GM08714 (cell line): ENCODE measurements around the gene ATP5PO.

ENCODE experiments used
- H3K4me3 ChIP-seq: fragments of 200-500 bp; sonication (Bioruptor generic); 2 replicates; pipeline ENCODE4 v1.5.1; 2014; ENCODE audit warnings: mild to moderate bottlenecking, low read length, inconsistent platforms
- ZNF274 ChIP-seq: IDR thresholded peaks from 2 replicates; pipeline ENCODE4 v1.6.1; 2012; ENCODE audit warnings: mild to moderate bottlenecking, low read depth, low read length

Gene ATP5PO

GRCh38 chr21:33860332-33860879, 55.2 kb downstream of the ATP5PO start:
- no peak overlapping the region for H3K4me3 ChIP-seq
- TF ChIP-seq ZNF274: no peak

GRCh38 chr21:33859373-33860102, 56.1 kb downstream of the ATP5PO start:
- no peak for TF ChIP-seq ZNF274
- H3K4me3 ChIP-seq: no peak overlapping the region

GRCh38 chr21:33858667-33859372, 56.8 kb downstream of the ATP5PO start:
- TF ChIP-seq ZNF274: no peak
- H3K4me3 ChIP-seq: no peak overlapping the region

- no peak for TF ChIP-seq ZNF274
- H3K4me3 ChIP-seq: no peak overlapping the region
These were observed 57.5 kb downstream of the ATP5PO start for GRCh38 chr21:33857846-33858666.

GRCh38 chr21:33856893-33857527, 58.6 kb downstream of the ATP5PO start:
- H3K4me3 ChIP-seq: no peak overlapping the region
- no peak for TF ChIP-seq ZNF274

- H3K4me3 ChIP-seq: no peak overlapping the region
- no peak for TF ChIP-seq ZNF274
These were observed 60.4 kb downstream of the ATP5PO start for GRCh38 chr21:33855190-33855589.

- TF ChIP-seq ZNF274: no peak
These were observed 61.0 kb downstream of the ATP5PO start for GRCh38 chr21:33854604-33855003.

More at GRCh38 chr21:33854604-33855003, 61.0 kb downstream of the ATP5PO start:
- H3K4me3 ChIP-seq: no peak overlapping the region
